ENCODE measurements around the gene MAF.

GRCh38 chr16:79563921-79564320 lies 36.6 kb downstream of the MAF start:
- TF ChIP-seq CTCF (optimal IDR thresholded peaks at IDR 0.05 in 1 of 3, IDR thresholded peaks at IDR 0.05 in 1 of 3, conservative IDR thresholded peaks at IDR 0.05 in 1 of 3; ENCODE audit: extremely low read depth in 1 of 3, insufficient read depth in 2 of 3, low read length in 3 of 3) (no peak), EZH2 (IDR thresholded peaks at IDR 0.05; ENCODE audit: low read length) (no peak)
